Measurements from ENCODE around the gene ROGDI. TPM values are rescaled to one million over a fixed set of nuclear protein-coding genes. Genes with fewer than 3 reads are reported as not detected.

The ROGDI gene
- total and polyA plus RNA-seq, 10 of the 15 experiments (the other 5 are each of a cell fraction or from before 2014, with no cell fraction given), result 0.40 to 23.5 (median 12.3) TPM

DNA sequence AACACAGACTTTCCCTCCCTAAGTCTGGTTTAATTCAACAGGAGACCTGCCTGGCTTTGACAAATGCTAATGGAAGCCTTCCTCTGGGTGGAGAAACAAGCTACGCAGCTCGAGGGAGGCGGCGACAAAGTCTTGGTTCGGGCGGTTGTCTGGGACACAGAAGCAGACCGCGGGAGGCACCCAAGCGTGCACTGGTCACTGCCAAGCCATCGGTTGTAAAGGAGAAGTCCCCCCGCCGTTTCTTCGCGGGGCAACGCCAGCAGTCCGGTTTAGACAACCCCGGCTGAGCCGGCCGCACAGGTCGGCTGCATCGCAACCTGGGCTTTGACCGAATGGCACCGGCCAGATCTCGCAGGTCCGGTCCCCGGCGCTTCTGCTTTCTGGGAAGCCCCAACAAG is 44.1 kb upstream of the ROGDI start:
- H3K27ac ChIP-seq (ENCODE audit: control insufficient read depth, insufficient read depth), result peak overlapping the region; percentile 85
- SMC1A ChIA-PET (ENCODE audit: uncharacterized antibody, unreplicated experiment), result no interaction called here
- H3K27me3 ChIP-seq (replicated peaks in 1 of 2; ENCODE audit: control insufficient read depth in 2 of 2, insufficient read depth in 2 of 2, low read length in 1 of 2), result no peaks in the 10 kb centered on the region
- peak overlapping the region; percentile 100 for H3K4me2 ChIP-seq (ENCODE audit: control insufficient read depth, insufficient read depth)
- H3K36me3 ChIP-seq (ENCODE audit: control insufficient read depth in 2 of 2, insufficient read depth in 2 of 2, low read length in 1 of 2), result peaks cover 2 to 15% of the 10 kb centered on the region in 2 experiments
- RAD21 ChIA-PET (ENCODE audit: unreplicated experiment), result interaction anchor here (1.7 kb wide), 1 partner anchor 112 kb away, joined by 8 read pairs; the partner anchor contains the start of genes ANKS3 and DNAAF8
- peaks cover 62% of the 10 kb centered on the region for H3K79me2 ChIP-seq (ENCODE audit: control insufficient read depth, insufficient read depth, low read length)
- 3% methylated on average over 27 of the region's 27 CpGs for WGBS (ENCODE audit: insufficient coverage, insufficient replicate concordance, low lambda C conversion rate, missing lambda C conversion rate)
- no peaks in the 10 kb centered on the region for H4K20me1 ChIP-seq (ENCODE audit: control insufficient read depth, insufficient read depth)
- BruUV-seq (replicated peaks), result no TSS peak
- peak overlapping the region; percentile 87 for H3K9ac ChIP-seq (ENCODE audit: control insufficient read depth, insufficient read depth, low read length)
- H3K4me1 ChIP-seq (ENCODE audit: control insufficient read depth, insufficient read depth, low read length), result no peaks in the 10 kb centered on the region
- DNase-seq (ENCODE audit: low read depth, low spot score) (no peak), FAIRE-seq (no peak), ATAC-seq (peak; percentile 69)
- in situ Hi-C loops (cut with MboI), result loop anchor here (10.0 kb wide), 1 partner anchor 238 kb away; no protein-coding TSS in a partner anchor
- peak overlapping the region; percentile 81 for H3K4me3 ChIP-seq
- TF ChIP-seq RUNX3 (IDR thresholded peaks at IDR 0.05; ENCODE audit: low read length) (peak; percentile 37; the same call in 1 of the 2 replicates), MTA2 (IDR thresholded peaks at IDR 0.05; ENCODE audit: low read depth) (no peak), PAX5 (IDR thresholded peaks at IDR 0.05; ENCODE audit: borderline replicate concordance, low read depth, low read length) (peak; percentile 97), SMAD5 (IDR thresholded peaks at IDR 0.05; ENCODE audit: low read depth) (no peak), YY1 (IDR thresholded peaks at IDR 0.05; ENCODE audit: low read depth, low read length) (peak; percentile 37; the same call in 1 of the 2 replicates), NR2C2 (IDR thresholded peaks at IDR 0.05; ENCODE audit: borderline replicate concordance, control insufficient read depth, insufficient read length, low read depth) (no peak), BCL11A (IDR thresholded peaks at IDR 0.05; ENCODE audit: low read depth, low read length) (no peak), KDM1A (IDR thresholded peaks at IDR 0.05; ENCODE audit: borderline replicate concordance) (no peak), NFYB (IDR thresholded peaks at IDR 0.05; ENCODE audit: insufficient read depth, low read depth, low read length) (peak; percentile 32; the same call in 1 of the 2 replicates), SPI1 (IDR thresholded peaks at IDR 0.05; ENCODE audit: borderline replicate concordance, insufficient read depth, low read depth, low read length) (0 out of 2 replicates have a peak, but pooled peaks have one; percentile 45)
- CTCF ChIA-PET, result interaction anchor here (0.6 kb wide), 1 partner anchor 1134 kb away, joined by 3 read pairs; no protein-coding TSS in a partner anchor
- POLR2A ChIA-PET, result interaction anchor here (0.5 to 1.1 kb wide), 2 partner anchors 27 to 43 kb away, joined by 3 to 4 read pairs; no protein-coding TSS in a partner anchor
- H3K9me3 ChIP-seq (replicated peaks; ENCODE audit: control insufficient read depth, insufficient read depth, low read length), result no peaks in the 10 kb centered on the region
- intact Hi-C loops (cut with micrococcal nuclease; ENCODE audit: unreplicated experiment), result loop anchor here (2.0 to 10.0 kb wide), 3 partner anchors 78 to 248 kb away; partner anchors contain the start of genes EEF2KMT and SEC14L5
- peak overlapping the region; percentile 85 for H2AFZ ChIP-seq (ENCODE audit: control insufficient read depth, low read depth, low read length)
